NK-92 (cell line): ENCODE measurements around the gene GGT5.
"Not testable (repeated sequence)": the region's sequence is repeated elsewhere in the genome, so short reads cannot be mapped to it uniquely, and the experiment has no call there.

ENCODE experiments used
- DNase-seq: peaks from one replicate; lab custom pipeline; 2025; ENCODE audit not compliant: unreplicated experiment; lab: John Stamatoyannopoulos, UW

Gene GGT5

DNA sequence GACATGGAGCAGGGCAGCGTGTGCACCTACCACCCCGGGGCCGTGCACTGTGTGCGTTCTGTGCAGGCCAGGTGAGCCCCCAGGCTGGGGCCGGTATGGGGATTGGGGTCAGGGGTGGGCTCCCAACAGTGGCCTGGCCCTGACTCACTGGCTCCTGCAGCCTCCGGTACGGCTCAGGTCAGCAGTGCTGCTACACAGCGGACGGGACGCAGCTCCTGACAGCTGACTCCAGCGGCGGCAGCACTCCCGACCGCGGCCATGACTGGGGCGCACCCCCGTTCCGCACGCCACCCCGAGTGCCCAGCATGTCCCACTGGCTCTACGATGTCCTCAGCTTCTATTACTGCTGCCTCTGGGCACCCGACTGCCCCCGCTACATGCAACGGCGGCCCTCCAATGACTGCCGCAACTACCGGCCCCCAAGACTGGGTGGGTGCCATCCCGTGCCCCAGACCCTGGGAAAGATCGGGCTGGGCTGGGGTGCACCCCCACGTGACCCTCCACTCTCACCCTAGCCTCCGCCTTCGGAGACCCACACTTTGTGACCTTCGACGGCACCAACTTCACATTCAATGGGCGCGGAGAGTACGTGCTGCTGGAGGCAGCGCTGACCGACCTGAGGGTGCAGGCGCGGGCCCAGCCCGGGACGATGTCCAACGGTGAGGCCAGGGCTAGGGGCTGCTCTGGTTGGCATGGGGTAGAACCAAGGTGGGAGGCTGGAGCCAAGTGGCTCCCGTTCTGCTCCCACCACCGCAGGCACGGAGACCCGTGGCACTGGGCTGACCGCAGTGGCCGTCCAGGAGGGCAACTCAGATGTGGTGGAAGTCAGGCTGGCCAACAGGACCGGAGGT is 59.2 kb downstream of the GGT5 start:
- DNase-seq, result no peak

GRCh38 chr22:24185001-24185500 is 59.8 kb downstream of the GGT5 start:
- DNase-seq, result no peak

GRCh38 chr22:24184057-24184798 is 60.7 kb downstream of the GGT5 start:
- DNase-seq, result no peak

GRCh38 chr22:24183321-24184031 is 61.4 kb downstream of the GGT5 start:
- no peak for DNase-seq

DNA sequence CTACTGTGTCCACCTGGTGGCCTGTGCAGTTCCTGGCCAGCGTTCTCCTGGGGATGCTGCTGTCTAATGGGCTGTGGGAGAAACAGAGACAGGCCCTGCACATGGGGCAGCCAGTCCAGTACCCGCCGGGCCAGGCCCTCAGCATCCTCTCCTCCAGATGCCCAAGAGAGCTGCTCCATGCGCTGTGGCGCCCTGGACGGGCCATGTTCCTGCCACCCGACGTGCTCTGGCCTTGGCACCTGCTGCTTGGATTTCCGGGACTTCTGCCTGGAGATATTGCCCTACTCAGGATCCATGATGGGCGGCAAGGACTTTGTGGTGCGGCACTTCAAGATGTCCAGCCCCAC is 62.0 kb downstream of the GGT5 start:
- DNase-seq, result not testable (repeated sequence)

DNA sequence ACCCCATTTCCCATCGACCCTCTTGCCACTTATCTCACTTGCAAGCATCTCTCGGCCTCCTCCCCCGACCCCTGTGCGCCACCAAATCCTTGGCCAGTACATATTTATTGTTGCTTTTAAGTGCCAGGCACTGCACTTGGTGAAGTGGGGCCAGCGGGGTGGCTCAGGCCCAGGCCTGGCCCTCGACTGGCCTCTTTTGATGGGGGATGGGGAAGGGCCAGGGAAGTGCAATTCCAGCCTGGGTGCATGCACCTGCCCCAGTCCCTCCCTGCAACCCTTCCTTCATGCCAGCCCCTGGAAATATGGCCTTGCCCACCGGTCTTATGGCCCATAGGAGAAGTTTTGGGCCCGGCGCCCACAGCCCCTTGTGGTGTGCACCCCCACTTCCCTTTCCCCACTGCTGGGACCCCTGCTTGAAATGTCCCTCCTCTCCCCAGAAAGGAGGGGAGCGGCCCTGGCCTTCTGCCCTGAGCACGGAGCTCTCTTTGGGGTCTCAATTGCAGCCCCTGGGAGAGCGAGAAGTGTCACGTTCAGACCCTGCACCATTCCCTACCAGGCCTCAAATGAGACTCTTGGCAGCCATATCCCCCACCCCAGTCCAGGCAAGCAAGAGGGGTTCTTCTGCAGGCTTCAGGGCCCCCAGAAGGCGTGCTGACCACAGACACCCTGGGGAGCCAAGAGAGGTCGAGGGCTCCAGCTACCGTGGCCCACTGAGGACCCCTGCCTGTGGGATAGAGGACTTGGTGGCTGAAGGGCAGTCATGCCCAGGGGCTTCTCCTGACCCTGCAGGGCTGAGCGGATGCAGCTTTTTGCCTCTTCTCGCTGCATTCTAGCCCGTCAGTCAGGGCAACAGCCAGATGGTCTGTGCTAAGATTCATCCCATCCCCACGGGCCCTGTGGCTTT is 62.6 kb downstream of the GGT5 start:
- DNase-seq, result no peak

DNA sequence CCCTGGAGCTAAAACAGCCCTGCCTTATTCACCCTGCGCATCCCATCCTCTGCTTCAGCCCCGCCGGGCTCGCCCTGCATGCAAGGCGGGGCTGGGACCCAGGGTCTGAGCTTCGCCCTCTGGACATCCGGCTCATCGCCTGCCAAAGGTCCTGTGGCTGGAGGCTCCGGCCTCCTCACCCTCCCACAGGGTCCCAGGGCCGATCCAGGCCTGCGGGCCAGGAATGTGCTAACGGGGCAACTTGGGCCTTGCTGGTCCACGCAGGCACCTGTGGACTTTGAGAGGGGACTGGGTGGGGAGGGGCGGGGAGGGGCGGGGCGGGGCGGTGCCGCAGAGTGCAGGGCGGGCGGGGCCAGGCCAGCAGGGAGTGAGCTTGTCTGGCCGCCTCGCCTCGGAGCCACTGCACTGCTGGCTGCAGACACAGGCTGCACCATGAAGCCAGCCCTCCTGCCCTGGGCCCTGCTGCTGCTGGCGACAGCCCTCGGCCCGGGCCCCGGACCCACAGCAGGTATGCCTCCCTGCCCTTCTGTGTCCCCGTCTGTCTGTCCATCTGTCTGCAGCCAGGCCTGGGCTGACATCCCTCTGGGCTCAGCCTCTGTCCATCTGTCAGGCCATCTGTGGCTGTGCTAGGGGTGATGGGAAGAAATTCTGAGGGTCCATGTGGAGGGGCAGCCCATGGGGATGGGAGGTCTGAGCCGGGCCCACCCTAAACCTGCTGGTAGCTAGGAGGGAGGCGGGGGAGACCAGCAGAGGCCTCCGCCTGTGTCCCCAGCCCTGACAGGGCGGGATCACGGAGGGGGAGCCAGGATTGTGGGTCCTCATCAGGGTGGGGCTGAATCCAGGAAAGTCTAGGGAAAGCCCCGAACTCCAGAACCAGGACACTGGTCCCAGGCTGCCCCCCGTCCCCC is 63.5 kb downstream of the GGT5 start, which contains the start of gene SUSD2:
SUSD2 (plus strand) TSS at position 400 of the 908 bp plus-strand sequence; CDS start at position 433, 33 bp downstream.
- DNase-seq, result no peak

GRCh38 chr22:24180316-24181087 is 64.4 kb downstream of the GGT5 start:
- DNase-seq, result no peak

DNA sequence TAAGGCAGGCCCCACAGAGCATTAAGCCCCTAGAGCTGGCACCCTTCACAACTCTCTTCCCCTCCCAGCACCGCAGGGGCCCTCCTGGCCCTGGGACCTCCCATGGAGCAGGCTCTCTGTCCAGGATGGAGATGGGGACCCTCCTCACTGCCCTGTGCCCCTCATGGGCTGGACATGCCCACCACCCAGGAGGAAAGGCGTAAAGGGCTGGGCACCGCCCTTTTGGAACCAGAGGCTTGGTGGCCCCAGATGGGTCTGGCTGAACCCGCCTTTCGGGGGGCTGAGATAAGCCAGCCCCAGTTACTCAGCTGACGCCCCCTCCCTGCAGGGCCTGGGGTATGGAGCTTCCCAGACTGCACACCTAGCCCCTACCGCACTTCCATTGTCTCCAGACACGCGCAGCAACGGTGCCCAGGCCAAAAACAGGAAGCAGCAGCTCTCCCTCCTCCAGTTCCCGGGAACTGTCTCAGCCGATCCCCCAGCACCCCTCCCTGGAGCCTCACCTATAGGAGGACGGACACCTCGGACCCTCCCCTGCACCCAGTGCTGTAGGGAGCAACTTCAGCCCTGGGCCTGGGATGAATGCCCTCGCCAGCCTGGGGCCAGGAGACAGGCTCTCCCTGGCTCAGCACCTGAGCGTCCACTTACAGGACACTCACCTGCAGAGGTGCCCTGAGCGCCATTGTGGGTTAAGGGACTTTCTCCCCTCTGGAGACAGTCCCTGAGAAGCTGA is 65.2 kb downstream of the GGT5 start:
- DNase-seq, result no peak

GRCh38 chr22:24178502-24179440 is 66.1 kb downstream of the GGT5 start:
- no peak for DNase-seq

DNA sequence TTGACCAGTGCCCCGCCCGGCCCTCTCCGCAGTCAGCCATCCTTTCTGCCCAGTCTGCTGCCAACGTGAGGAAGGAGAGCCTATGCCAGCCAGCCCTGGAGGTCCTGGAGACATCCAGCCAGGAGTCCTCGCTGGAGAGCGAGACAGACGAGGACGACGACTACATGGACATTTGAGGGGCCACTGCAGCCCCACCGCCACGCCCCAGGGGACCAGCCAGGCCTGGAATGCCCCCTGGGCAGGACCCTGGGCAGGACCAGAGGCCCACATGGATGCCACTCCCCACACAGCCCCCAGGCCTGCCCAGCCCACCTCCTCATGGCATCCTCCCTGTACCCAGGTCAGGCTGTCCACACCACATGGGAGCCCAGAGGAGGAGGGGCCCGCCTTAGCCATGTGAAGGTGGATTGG is 66.9 kb downstream of the GGT5 start:
- no peak for DNase-seq

- no peak for DNase-seq
These were observed 67.4 kb downstream of the GGT5 start for GRCh38 chr22:24177456-24177855.

- no peak for DNase-seq
These were observed 67.8 kb downstream of the GGT5 start for GRCh38 chr22:24177045-24177444.

- DNase-seq, result no peak
These were observed 68.3 kb downstream of the GGT5 start for GRCh38 chr22:24176630-24177029.

GRCh38 chr22:24176040-24176439 is 68.8 kb downstream of the GGT5 start:
- no peak for DNase-seq

GRCh38 chr22:24175160-24175808 is 69.6 kb downstream of the GGT5 start:
- no peak for DNase-seq
